Measurements from ENCODE around the gene RPL29.

DNA sequence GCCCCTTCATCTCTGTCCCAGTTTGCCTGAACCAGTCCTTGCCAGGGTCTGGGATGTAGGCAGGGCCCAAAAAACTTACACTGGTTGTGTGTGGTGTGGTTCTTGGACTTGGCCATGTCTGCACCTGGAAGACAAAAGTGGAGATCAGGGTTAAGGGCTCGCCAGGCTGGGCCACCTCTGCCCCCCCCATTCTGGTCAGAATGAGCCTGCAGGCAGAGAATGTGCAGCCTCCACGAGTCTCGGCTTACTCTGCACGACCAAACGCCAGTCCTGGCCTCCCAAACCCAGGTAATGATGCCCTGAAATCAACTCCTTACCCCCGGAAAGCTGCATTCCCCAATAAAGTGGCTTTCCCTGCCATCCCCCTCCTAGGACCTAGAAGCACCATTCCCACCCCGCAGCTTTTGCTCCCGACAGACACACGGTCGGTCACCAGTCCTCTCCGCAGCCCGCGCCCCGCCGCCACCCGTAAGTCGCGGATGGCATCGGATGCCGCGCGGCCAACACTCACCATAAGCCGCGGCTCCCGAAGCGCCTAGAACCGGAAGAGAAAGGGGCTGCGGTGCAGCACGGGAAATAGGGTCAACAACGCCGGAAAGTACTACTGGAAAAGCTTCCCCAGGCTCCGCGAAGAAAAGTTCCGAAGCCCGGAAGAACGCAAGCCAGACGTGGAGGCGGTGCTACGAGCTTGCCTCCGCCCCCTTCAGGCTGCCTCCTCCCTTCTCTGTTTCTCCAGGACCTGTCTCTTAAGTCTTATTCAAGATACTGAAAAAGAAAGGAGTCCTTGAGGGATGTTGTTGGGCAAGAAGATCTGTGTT is at the start of gene RPL29:
- TF ChIP-seq, protein P1, sequence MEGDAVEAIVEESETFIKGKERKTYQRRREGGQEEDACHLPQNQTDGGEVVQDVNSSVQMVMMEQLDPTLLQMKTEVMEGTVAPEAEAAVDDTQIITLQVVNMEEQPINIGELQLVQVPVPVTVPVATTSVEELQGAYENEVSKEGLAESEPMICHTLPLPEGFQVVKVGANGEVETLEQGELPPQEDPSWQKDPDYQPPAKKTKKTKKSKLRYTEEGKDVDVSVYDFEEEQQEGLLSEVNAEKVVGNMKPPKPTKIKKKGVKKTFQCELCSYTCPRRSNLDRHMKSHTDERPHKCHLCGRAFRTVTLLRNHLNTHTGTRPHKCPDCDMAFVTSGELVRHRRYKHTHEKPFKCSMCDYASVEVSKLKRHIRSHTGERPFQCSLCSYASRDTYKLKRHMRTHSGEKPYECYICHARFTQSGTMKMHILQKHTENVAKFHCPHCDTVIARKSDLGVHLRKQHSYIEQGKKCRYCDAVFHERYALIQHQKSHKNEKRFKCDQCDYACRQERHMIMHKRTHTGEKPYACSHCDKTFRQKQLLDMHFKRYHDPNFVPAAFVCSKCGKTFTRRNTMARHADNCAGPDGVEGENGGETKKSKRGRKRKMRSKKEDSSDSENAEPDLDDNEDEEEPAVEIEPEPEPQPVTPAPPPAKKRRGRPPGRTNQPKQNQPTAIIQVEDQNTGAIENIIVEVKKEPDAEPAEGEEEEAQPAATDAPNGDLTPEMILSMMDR (IDR thresholded peaks at IDR 0.05; ENCODE audit: low read length), result no peak
- TF ChIP-seq EZH2 (IDR thresholded peaks at IDR 0.05; ENCODE audit: borderline replicate concordance, low read length), result no peak
